NT2/D1 (cell line): Measurements from ENCODE around the gene SERF2.

Experiments used
- SUZ12 ChIP-seq: IDR thresholded peaks from 2 replicates; pipeline ENCODE4 v1.6.1; 2011; ENCODE audit not compliant: insufficient read length, insufficient read depth; ENCODE audit errors: extremely low read depth
- ZNF274 ChIP-seq: IDR thresholded peaks from 2 replicates; pipeline ENCODE4 v1.6.1; 2011; ENCODE audit warnings: mild to moderate bottlenecking, low read depth, low read length

- TF ChIP-seq SUZ12: no peak
- TF ChIP-seq ZNF274: no peak
These were observed 32.5 kb downstream of the SERF2 start, which contains the start of gene MFAP1 for GRCh38 chr15:43824302-43825246.
